ENCODE data around the gene ZCCHC10. TPM values are rescaled to one million over a fixed set of nuclear protein-coding genes. Genes with fewer than 3 reads are reported as not detected.
"Not testable (repeated sequence)": the region's sequence is repeated elsewhere in the genome, so short reads cannot be mapped to it uniquely, and the experiment has no call there.

Gene ZCCHC10
- total and polyA plus RNA-seq, 9 of the 15 experiments (the other 6 are each of a cell fraction or from before 2014, with no cell fraction given): 11.9 to 146 (median 51.8) TPM

DNA sequence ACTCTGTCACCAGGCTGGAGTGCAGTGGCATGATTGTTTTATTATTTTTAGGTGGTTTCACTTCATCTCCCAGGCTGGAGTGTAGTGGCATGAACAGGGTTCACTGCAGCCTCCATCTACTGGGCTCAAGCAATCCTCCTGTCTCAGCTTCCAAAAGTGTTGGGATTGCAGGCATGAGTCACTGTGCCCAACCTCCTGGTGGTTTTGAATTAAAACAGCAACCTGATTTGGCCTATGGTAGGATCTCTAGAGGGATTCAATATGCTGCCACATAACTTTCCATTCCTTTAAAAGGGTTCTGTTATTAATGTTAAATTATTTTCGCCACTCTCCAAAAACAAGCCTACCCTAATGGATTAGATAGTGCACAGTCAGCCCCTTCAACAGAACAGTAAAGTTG is 15.6 kb upstream of the ZCCHC10 start:
- WGBS (ENCODE audit: insufficient coverage, low coverage, missing lambda C conversion rate): 11% methylated on average over 1 of the region's 1 CpG
- no peaks in the 10 kb centered on the region for H3K9me1 ChIP-seq (ENCODE audit: control insufficient read depth, insufficient read depth, low read length)
- ATAC-seq (no peak), FAIRE-seq (peak; percentile 46), DNase-seq (ENCODE audit: extremely low read depth in 1 of 4, low spot score in 3 of 4) (no peak)
- ChIA-PET POLR2A (no interaction called here), CTCF (ENCODE audit: low intra/inter-chr PET ratio) (no interaction called here)
- 0 out of 2 replicates have a peak overlapping the region, but pooled peaks have one; percentile 33 for H2AFZ ChIP-seq (ENCODE audit: low read depth, low read length)
- no peak overlapping the region for H3K4me3 ChIP-seq
- no peaks in the 10 kb centered on the region for H4K20me1 ChIP-seq (replicated peaks; ENCODE audit: control insufficient read depth, insufficient read depth, low read length)
- H3K27ac ChIP-seq (ENCODE audit: extremely low read depth, low read depth, low read length): no peak overlapping the region
- H3K36me3 ChIP-seq (ENCODE audit: control insufficient read depth, insufficient read depth, low read length): no peaks in the 10 kb centered on the region
- H3K79me2 ChIP-seq (ENCODE audit: control insufficient read depth, insufficient read depth, low read length): no peaks in the 10 kb centered on the region
- no peaks in the 10 kb centered on the region for H3K9me3 ChIP-seq (replicated peaks; ENCODE audit: control insufficient read depth, insufficient read depth, low read depth, low read length)
- H3K4me1 ChIP-seq (replicated peaks in 1 of 2; ENCODE audit: control insufficient read depth in 2 of 2, insufficient read depth in 2 of 2, low read length in 2 of 2): no peaks in the 10 kb centered on the region; a peak in 1 of 5 replicates
- in situ Hi-C loops (cut with MboI) (no loop called here), intact Hi-C loops (cut with micrococcal nuclease) (no loop called here)
- no peak overlapping the region for H3K4me2 ChIP-seq (ENCODE audit: insufficient read depth, low read length)
- H3K27me3 ChIP-seq (ENCODE audit: control insufficient read depth in 2 of 2, insufficient read depth in 2 of 2, low read length in 2 of 2): no peaks in the 10 kb centered on the region
- TF ChIP-seq, protein P1, sequence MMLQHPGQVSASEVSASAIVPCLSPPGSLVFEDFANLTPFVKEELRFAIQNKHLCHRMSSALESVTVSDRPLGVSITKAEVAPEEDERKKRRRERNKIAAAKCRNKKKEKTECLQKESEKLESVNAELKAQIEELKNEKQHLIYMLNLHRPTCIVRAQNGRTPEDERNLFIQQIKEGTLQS (IDR thresholded peaks at IDR 0.05): 0 out of 2 replicates have a peak, but pooled peaks have one; percentile 14
- TF ChIP-seq, protein P1 (CRISPR knock-in tag; conservative IDR thresholded peaks at IDR 0.05): no peak
- no peak for TF ChIP-seq CBFB (CRISPR knock-in tag; IDR thresholded peaks at IDR 0.05)
- H3K9ac ChIP-seq (ENCODE audit: insufficient read depth in 1 of 2, low read depth in 2 of 2, low read length in 2 of 2): no peak overlapping the region
- no TSS peak for BruUV-seq (replicated peaks)

DNA sequence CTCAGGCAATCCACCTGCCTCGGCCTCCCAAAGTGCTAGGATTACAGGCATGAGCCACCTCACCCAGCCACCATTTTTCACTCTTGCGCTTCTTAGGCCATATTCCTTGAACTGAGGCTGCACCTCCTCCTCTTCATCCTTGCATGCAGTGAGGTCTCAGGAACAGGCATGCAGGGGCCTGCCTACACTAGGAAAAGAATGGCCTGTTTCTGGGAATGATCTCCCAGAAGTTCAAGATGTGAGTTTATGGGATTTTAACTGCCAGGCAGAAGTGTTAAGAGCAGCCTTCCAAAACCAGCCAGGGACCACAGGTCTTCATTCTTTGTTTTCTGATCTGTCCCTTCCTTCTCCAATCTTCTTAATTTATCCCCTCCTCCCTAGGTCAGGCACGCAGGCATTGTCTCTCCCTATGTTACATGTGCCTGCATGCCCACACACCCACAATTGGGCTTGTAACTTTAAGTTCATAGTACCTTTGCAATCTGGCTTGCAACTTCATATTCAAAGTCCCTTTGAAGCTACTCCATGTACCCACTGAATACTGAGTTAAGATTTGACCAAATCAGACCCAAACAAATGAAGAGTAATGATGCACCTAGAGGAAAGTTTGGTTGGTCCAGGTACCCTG is 14.9 kb upstream of the ZCCHC10 start:
- CTCF ChIA-PET (ENCODE audit: low intra/inter-chr PET ratio): no interaction called here
- Histone ChIP-seq H3K4me3 (no peak overlapping the region), H3K27ac (ENCODE audit: extremely low read depth, low read depth, low read length) (no peak overlapping the region), H4K20me1 (replicated peaks; ENCODE audit: control insufficient read depth, insufficient read depth, low read length) (no peaks in the 10 kb centered on the region), H3K36me3 (ENCODE audit: control insufficient read depth, insufficient read depth, low read length) (no peaks in the 10 kb centered on the region), H3K9me3 (replicated peaks; ENCODE audit: control insufficient read depth, insufficient read depth, low read depth, low read length) (no peaks in the 10 kb centered on the region), H3K27me3 (ENCODE audit: control insufficient read depth in 2 of 2, insufficient read depth in 2 of 2, low read length in 2 of 2) (no peaks in the 10 kb centered on the region), H3K9ac (ENCODE audit: insufficient read depth in 1 of 2, low read depth in 2 of 2, low read length in 2 of 2) (peak overlapping the region in 1 of 2 experiments; percentile 58; a peak in 1 of 4 replicates), H3K4me2 (ENCODE audit: insufficient read depth, low read length) (no peak overlapping the region), H3K79me2 (ENCODE audit: control insufficient read depth, insufficient read depth, low read length) (no peaks in the 10 kb centered on the region), H3K4me1 (replicated peaks in 1 of 2; ENCODE audit: control insufficient read depth in 2 of 2, insufficient read depth in 2 of 2, low read length in 2 of 2) (no peaks in the 10 kb centered on the region; a peak in 1 of 5 replicates), H2AFZ (ENCODE audit: low read depth, low read length) (no peak overlapping the region), H3K9me1 (ENCODE audit: control insufficient read depth, insufficient read depth, low read length) (no peaks in the 10 kb centered on the region)
- in situ Hi-C loops (cut with MboI): no loop called here
- WGBS (ENCODE audit: insufficient coverage, low coverage, missing lambda C conversion rate): 52% methylated on average over 3 of the region's 3 CpGs
- no peak for DNase-seq (ENCODE audit: extremely low read depth in 1 of 4, low spot score in 3 of 4)
- no peak for TF ChIP-seq ZFP30 (CRISPR knock-in tag; IDR thresholded peaks at IDR 0.05; ENCODE audit: borderline replicate concordance)
- no TSS peak for BruUV-seq (replicated peaks)
- no peak for FAIRE-seq
- intact Hi-C loops (cut with micrococcal nuclease): no loop called here
- POLR2A ChIA-PET: no interaction called here
- ATAC-seq: no peak

- CTCF ChIA-PET (ENCODE audit: low intra/inter-chr PET ratio); in situ Hi-C loops (cut with MboI); H3K36me3 ChIP-seq (ENCODE audit: control insufficient read depth, insufficient read depth, low read length); FAIRE-seq; H3K9ac ChIP-seq (ENCODE audit: insufficient read depth in 1 of 2, low read depth in 2 of 2, low read length in 2 of 2); H3K27ac ChIP-seq (ENCODE audit: extremely low read depth, low read depth, low read length); H4K20me1 ChIP-seq (replicated peaks; ENCODE audit: control insufficient read depth, insufficient read depth, low read length); H2AFZ ChIP-seq (ENCODE audit: low read depth, low read length); H3K9me1 ChIP-seq (ENCODE audit: control insufficient read depth, insufficient read depth, low read length); DNase-seq (ENCODE audit: extremely low read depth in 1 of 4, low spot score in 3 of 4); H3K9me3 ChIP-seq (replicated peaks; ENCODE audit: control insufficient read depth, insufficient read depth, low read depth, low read length); H3K4me2 ChIP-seq (ENCODE audit: insufficient read depth, low read length); ATAC-seq; H3K27me3 ChIP-seq (ENCODE audit: control insufficient read depth in 2 of 2, insufficient read depth in 2 of 2, low read length in 2 of 2); H3K4me1 ChIP-seq (replicated peaks in 1 of 2; ENCODE audit: control insufficient read depth in 2 of 2, insufficient read depth in 2 of 2, low read length in 2 of 2); BruUV-seq (replicated peaks); intact Hi-C loops (cut with micrococcal nuclease); H3K79me2 ChIP-seq (ENCODE audit: control insufficient read depth, insufficient read depth, low read length); H3K4me3 ChIP-seq: not testable (repeated sequence)
- 70% methylated on average over 5 of the region's 6 CpGs for WGBS (ENCODE audit: insufficient coverage, low coverage, missing lambda C conversion rate)
- POLR2A ChIA-PET: interaction anchor here (0.8 to 5.4 kb wide), 2 partner anchors 14 to 25 kb away, joined by 3 to 24 read pairs; partner anchors contain the start of gene HSPA4
These were observed 10.3 kb upstream of the ZCCHC10 start for GRCh38 chr5:133036677-133037076.
